Calu3 (cell line): Measurements from ENCODE around the gene NABP1. TPM values are rescaled to one million over a fixed set of nuclear protein-coding genes. Genes with fewer than 3 reads are reported as not detected.

Experiments
- BruUV-seq: library from RNA; stranded (reverse); fragments of 400-500 nt; replicated peaks from 2 replicates; lab custom pipeline; 2021; lab: Mats Ljungman, UMichigan
- CTCF ChIA-PET: fragments of 300-600 bp; sonication (Branson Sonifier 250); formaldehyde crosslinking; loops from one replicate; lab custom pipeline; 2022; ENCODE audit warnings: antibody characterized with exemption; lab: Charles Lee
- DNase-seq: peaks from one replicate; pipeline ENCODE4 v3.0.0; 2022
- H3K27ac Mint-ChIP-seq: one replicate; pipeline ENCODE4 v1.8.0; 2022; ENCODE audit warnings: mixed read lengths; ENCODE audit not compliant: unreplicated experiment
- H3K27me3 Mint-ChIP-seq: one replicate; pipeline ENCODE4 v1.8.0; 2022; ENCODE audit warnings: mixed read lengths; ENCODE audit not compliant: unreplicated experiment
- H3K36me3 Mint-ChIP-seq: one replicate; pipeline ENCODE4 v1.8.0; 2022; ENCODE audit warnings: mild to moderate bottlenecking, moderate library complexity, mixed read lengths; ENCODE audit not compliant: insufficient read depth, unreplicated experiment
- H3K4me1 Mint-ChIP-seq: one replicate; pipeline ENCODE4 v1.8.0; 2022; ENCODE audit warnings: mild to moderate bottlenecking, low read depth, mixed read lengths; ENCODE audit not compliant: unreplicated experiment
- H3K4me3 Mint-ChIP-seq: one replicate; pipeline ENCODE4 v1.8.0; 2022; ENCODE audit warnings: mild to moderate bottlenecking, low read depth, moderate library complexity, mixed read lengths; ENCODE audit not compliant: unreplicated experiment
- H3K9me3 Mint-ChIP-seq: one replicate; pipeline ENCODE4 v1.8.0; 2022; ENCODE audit warnings: low read depth, mixed read lengths; ENCODE audit not compliant: unreplicated experiment
- intact Hi-C: fragments of 100-400 bp; cut with micrococcal nuclease; formaldehyde crosslinking; loops from one replicate; pipeline ENCODE4 v1.10.0; 2022; ENCODE audit not compliant: unreplicated experiment
- total RNA-seq: library from RNA; stranded (reverse); gene quantifications from 2 replicates; pipeline ENCODE4 v1.2.3, GENCODE V29; 2022
- TF ChIP-seq, protein P1 (sequence below): fragments of 200-600 bp; IDR thresholded peaks from one replicate; pipeline ENCODE4 v1.8.0; 2022; ENCODE audit warnings: antibody characterized with exemption; ENCODE audit not compliant: unreplicated experiment

Gene NABP1
- total RNA-seq, 1 experiment from 2014 or later: 71.8 TPM

DNA sequence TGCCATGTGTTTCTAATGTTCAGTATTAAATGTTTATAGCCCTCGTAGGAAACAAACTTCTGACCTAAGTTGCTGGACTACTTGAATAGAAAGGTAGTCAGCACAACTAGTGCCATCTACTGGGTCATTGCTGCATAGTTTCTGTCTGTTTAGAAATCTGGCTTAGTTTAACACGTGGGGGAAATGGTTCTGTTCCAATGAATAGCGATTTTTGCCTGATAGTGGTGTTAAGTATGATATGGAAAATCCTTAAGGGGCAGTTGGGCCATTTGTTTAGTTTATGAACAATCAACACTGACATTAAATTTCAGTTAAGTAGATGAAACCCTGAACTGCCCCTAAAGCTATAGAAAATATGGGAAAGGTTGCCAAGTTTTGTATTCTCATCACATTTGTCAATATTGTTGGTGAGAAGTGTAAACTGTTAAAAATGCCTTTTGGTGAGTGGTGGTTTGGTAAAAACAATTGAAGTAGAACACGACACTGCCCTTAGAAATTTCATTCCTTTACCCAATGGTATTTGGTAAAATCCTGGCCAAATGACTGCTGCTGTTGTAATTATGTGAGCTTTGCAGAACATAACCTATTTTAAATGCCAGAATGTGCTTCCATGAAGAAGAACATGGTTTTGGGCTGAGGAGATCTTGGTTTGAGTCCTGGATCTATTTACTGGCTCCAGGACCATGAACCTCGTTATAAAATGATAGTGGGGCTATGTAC, 13.2 kb downstream of the NABP1 start:
- peak overlapping the region; percentile 85 for H3K27ac Mint-ChIP-seq
- CTCF ChIA-PET: interaction anchor here (1.2 kb wide), 2 partner anchors 120 to 124 kb away, joined by 3 to 6 read pairs; no protein-coding TSS in a partner anchor

DNA sequence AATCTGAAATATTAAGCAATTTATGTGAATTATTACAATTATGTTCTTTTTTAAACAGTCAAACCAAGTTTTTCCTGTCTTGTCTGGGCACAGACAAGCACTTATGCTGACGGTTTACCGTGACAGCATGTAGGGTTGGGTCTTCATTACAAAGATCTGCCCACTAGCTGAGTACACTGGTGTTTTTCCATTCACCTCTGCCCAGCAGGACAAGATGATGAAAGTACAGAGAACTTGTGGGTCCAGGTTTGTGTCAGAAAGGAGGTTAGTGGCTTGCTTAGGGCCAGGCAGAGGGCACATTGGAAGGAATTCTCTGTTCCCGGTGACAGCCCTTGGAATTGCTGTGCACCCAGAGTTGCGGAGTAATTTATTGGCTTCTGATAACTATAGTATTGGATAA, 14.0 kb downstream of the NABP1 start:
- intact Hi-C loops: loop anchor here (1.0 kb wide), 2 partner anchors 121 to 126 kb away; no protein-coding TSS in a partner anchor
- peaks cover 34% of the 10 kb centered on the region for H3K4me1 Mint-ChIP-seq
- CTCF ChIA-PET: interaction anchor here (1.2 kb wide), 2 partner anchors 121 to 125 kb away, joined by 3 to 6 read pairs; no protein-coding TSS in a partner anchor
- BruUV-seq: no TSS peak
- no peaks in the 10 kb centered on the region for H3K27me3 Mint-ChIP-seq
- TF ChIP-seq, protein P1, sequence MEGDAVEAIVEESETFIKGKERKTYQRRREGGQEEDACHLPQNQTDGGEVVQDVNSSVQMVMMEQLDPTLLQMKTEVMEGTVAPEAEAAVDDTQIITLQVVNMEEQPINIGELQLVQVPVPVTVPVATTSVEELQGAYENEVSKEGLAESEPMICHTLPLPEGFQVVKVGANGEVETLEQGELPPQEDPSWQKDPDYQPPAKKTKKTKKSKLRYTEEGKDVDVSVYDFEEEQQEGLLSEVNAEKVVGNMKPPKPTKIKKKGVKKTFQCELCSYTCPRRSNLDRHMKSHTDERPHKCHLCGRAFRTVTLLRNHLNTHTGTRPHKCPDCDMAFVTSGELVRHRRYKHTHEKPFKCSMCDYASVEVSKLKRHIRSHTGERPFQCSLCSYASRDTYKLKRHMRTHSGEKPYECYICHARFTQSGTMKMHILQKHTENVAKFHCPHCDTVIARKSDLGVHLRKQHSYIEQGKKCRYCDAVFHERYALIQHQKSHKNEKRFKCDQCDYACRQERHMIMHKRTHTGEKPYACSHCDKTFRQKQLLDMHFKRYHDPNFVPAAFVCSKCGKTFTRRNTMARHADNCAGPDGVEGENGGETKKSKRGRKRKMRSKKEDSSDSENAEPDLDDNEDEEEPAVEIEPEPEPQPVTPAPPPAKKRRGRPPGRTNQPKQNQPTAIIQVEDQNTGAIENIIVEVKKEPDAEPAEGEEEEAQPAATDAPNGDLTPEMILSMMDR: no peak
- H3K4me3 Mint-ChIP-seq: no peak overlapping the region
- H3K36me3 Mint-ChIP-seq: peaks cover 37% of the 10 kb centered on the region
- H3K9me3 Mint-ChIP-seq: no peaks in the 10 kb centered on the region
- no peak overlapping the region for H3K27ac Mint-ChIP-seq
- no peak for DNase-seq

More for the DNA sequence above, 13.2 kb downstream of the NABP1 start:
- Mint-ChIP-seq H3K4me1 (peaks cover 34% of the 10 kb centered on the region), H3K27me3 (no peaks in the 10 kb centered on the region), H3K9me3 (no peaks in the 10 kb centered on the region), H3K36me3 (peaks cover 44% of the 10 kb centered on the region), H3K4me3 (peak overlapping the region; percentile 6)
- intact Hi-C loops: loop anchor here (1.0 kb wide), 2 partner anchors 120 to 125 kb away; no protein-coding TSS in a partner anchor
- TF ChIP-seq, protein P1: peak; percentile 44
- DNase-seq: peak; percentile 53
- no TSS peak for BruUV-seq

DNA sequence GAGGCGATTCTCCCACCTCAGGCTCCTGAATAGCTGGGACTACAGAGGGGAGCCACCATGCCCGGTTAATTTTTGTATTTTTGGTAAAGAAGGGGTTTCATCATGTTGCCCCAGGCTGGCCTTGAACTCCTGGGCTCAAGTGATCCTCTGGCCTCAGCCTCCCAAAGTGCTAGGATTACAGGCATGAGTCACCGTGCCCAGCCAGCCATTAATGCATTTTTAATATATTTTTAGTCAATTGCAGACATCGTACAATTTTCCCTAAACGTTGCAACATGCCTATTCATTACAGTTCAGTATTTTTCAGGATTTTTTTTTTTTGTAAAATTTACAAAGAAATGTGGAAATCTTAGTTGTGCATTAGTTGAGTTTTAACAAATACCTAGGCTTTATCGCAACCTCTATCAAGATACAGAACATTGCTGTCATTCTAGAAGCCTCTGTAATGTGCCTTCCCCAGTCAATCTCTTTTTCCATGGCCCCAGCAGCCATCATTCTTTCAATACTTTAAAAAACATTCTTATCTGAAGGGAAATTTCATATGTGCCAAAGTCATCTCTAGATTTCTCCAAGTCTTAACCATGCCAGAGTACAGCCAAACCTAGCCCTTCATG, 14.7 kb downstream of the NABP1 start:
- TF ChIP-seq, protein P1: no peak
- H3K36me3 Mint-ChIP-seq: peaks cover 35% of the 10 kb centered on the region
- H3K4me1 Mint-ChIP-seq: peaks cover 34% of the 10 kb centered on the region
- H3K27me3 Mint-ChIP-seq: no peaks in the 10 kb centered on the region
- peak overlapping the region; percentile 13 for H3K27ac Mint-ChIP-seq
- CTCF ChIA-PET: no interaction called here
- no peak overlapping the region for H3K4me3 Mint-ChIP-seq
- no peaks in the 10 kb centered on the region for H3K9me3 Mint-ChIP-seq
- no peak for DNase-seq
- intact Hi-C loops: no loop called here
- BruUV-seq: no TSS peak

DNA sequence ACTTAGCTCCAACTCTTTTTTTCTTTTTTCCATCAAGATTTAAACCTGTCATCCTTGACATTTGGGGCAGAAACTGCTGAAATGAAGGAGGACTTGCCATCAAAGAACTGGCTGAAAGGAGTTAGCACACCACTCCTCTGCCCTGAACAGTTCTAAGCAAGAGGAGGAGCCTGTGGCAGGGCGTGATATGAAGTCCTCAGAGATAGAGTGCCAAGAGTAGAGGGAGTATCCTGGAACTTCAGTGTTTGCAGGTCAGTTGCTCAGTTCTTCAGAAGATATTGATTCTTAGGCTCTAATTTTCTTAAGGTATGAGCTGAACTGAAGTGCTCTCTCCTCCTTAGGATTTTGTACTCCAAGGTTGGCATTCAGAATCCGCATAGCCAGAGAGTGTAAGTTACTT, 15.2 kb downstream of the NABP1 start:
- TF ChIP-seq, protein P1: no peak

More for the DNA sequence above, 15.2 kb downstream of the NABP1 start:
- Mint-ChIP-seq H3K9me3 (no peaks in the 10 kb centered on the region), H3K36me3 (peaks cover 34% of the 10 kb centered on the region), H3K4me1 (peaks cover 31% of the 10 kb centered on the region), H3K27ac (peak overlapping the region; percentile 13), H3K27me3 (no peaks in the 10 kb centered on the region), H3K4me3 (no peak overlapping the region)
- CTCF ChIA-PET: no interaction called here
- intact Hi-C loops: no loop called here
- no TSS peak for BruUV-seq
- DNase-seq: no peak
